OCI-LY7 (cell line): ENCODE data around the gene EXOC6B. TPM values are rescaled to one million over a fixed set of nuclear protein-coding genes. Genes with fewer than 3 reads are reported as not detected.

Experiments used
- BruUV-seq: library from RNA; stranded (reverse); fragments of 400-500 nt; replicated peaks from 2 replicates; lab custom pipeline; 2021; lab: Mats Ljungman, UMichigan
- CTCF ChIA-PET: fragments of 300-600 bp; sonication (Branson Sonifier 250); formaldehyde crosslinking; loops from one replicate; lab custom pipeline; 2022; ENCODE audit warnings: antibody characterized with exemption; ENCODE audit not compliant: unreplicated experiment; lab: Charles Lee
- POLR2A ChIA-PET: fragments of 300-600 bp; sonication (Branson Sonifier 250); formaldehyde crosslinking; loops from one replicate; lab custom pipeline; 2022; ENCODE audit warnings: antibody characterized with exemption; lab: Charles Lee
- DNase-seq: peaks from one replicate; pipeline ENCODE4 v3.0.0-alpha.2; 2015; ENCODE audit warnings: low spot score
- H2AFZ ChIP-seq: fragments of 200-600 bp; sonication (generic), shearing (Covaris generic); 2 replicates; pipeline ENCODE4 v1.6.1; 2014; ENCODE audit warnings: mild to moderate bottlenecking, antibody characterized with exemption, low read length, moderate library complexity
- H3K27ac ChIP-seq: fragments of 200-600 bp; sonication (generic); 2 replicates; pipeline ENCODE4 v1.5.1; 2014; ENCODE audit warnings: mixed run types, low read depth, mild to moderate bottlenecking, moderate library complexity, low read length, inconsistent platforms; ENCODE audit not compliant: poor library complexity, severe bottlenecking
- H3K36me3 ChIP-seq: fragments of 200-600 bp; sonication (generic); 2 replicates; pipeline ENCODE4 v1.6.1; 2014; ENCODE audit warnings: mild to moderate bottlenecking, antibody characterized with exemption, low read length, moderate library complexity, mixed read lengths; ENCODE audit not compliant: insufficient read depth
- H3K4me1 ChIP-seq: fragments of 200-600 bp; sonication (generic); 2 replicates; pipeline ENCODE4 v1.5.1; 2014; ENCODE audit warnings: mild to moderate bottlenecking, low read length; ENCODE audit not compliant: insufficient read depth, poor library complexity, severe bottlenecking
- H3K4me2 ChIP-seq: fragments of 200-600 bp; sonication (generic); 2 replicates; pipeline ENCODE4 v1.6.1; 2014; ENCODE audit warnings: mild to moderate bottlenecking, low read length
- H3K4me3 ChIP-seq: fragments of 200-600 bp; sonication (generic); 2 replicates; pipeline ENCODE4 v1.5.1; 2014; ENCODE audit warnings: mild to moderate bottlenecking, low read depth, low read length; ENCODE audit not compliant: poor library complexity, severe bottlenecking
- H3K79me2 ChIP-seq: fragments of 200-600 bp; sonication (generic); 2 replicates; pipeline ENCODE4 v1.6.1; 2016; ENCODE audit warnings: low read depth, mild to moderate bottlenecking, low read length, moderate library complexity, mixed read lengths; ENCODE audit not compliant: insufficient read depth
- H3K9me2 ChIP-seq: fragments of 200-600 bp; sonication (generic); 2 replicates; pipeline ENCODE4 v1.6.1; 2016; ENCODE audit warnings: mild to moderate bottlenecking, low read length, mixed read lengths; ENCODE audit not compliant: insufficient read depth
- H3K9me3 ChIP-seq: fragments of 200-600 bp; sonication (generic); 2 replicates; pipeline ENCODE4 v1.6.1; 2014; ENCODE audit warnings: mild to moderate bottlenecking, mixed run types, low read length, mixed read lengths
- H4K20me1 ChIP-seq: fragments of 200-600 bp; sonication (generic); 2 replicates; pipeline ENCODE4 v1.6.1; 2014; ENCODE audit warnings: mild to moderate bottlenecking, antibody characterized with exemption, low read length, moderate library complexity, mixed read lengths; ENCODE audit not compliant: insufficient read depth
- EZH2phosphoT487 ChIP-seq: fragments of 200-600 bp; sonication (generic); IDR thresholded peaks from 2 replicates; pipeline ENCODE4 v1.6.1; 2018; ENCODE audit warnings: low read depth, borderline replicate concordance, mild to moderate bottlenecking, mixed run types, antibody characterized with exemption, low read length, moderate library complexity, mixed read lengths
- intact Hi-C: fragments of 100-400 bp; cut with micrococcal nuclease; formaldehyde crosslinking; loops from one replicate; pipeline ENCODE4 v1.10.0; 2022; ENCODE audit not compliant: unreplicated experiment
- total RNA-seq, 2 experiments: library from RNA; depleted of rRNA in 1 of 2; stranded (reverse); fragments of >200 nt in 1 of 2; shearing (Covaris generic) in 1 of 2; gene quantifications; 2 replicates each; pipeline ENCODE4 v1.2.3, GENCODE V29; 2014 to 2022
- TF ChIP-seq, protein P1 (sequence below): fragments of 200-600 bp; sonication (generic); conservative IDR thresholded peaks from 2 replicates; pipeline ENCODE4 v1.5.1; 2014; ENCODE audit warnings: mild to moderate bottlenecking, antibody characterized with exemption, low read length, moderate library complexity, mixed read lengths

Gene EXOC6B
- total RNA-seq, 2 experiments from 2014 or later, result 5.1 TPM; not detected in 1

- no peak for TF ChIP-seq EZH2phosphoT487
- TF ChIP-seq, protein P1, sequence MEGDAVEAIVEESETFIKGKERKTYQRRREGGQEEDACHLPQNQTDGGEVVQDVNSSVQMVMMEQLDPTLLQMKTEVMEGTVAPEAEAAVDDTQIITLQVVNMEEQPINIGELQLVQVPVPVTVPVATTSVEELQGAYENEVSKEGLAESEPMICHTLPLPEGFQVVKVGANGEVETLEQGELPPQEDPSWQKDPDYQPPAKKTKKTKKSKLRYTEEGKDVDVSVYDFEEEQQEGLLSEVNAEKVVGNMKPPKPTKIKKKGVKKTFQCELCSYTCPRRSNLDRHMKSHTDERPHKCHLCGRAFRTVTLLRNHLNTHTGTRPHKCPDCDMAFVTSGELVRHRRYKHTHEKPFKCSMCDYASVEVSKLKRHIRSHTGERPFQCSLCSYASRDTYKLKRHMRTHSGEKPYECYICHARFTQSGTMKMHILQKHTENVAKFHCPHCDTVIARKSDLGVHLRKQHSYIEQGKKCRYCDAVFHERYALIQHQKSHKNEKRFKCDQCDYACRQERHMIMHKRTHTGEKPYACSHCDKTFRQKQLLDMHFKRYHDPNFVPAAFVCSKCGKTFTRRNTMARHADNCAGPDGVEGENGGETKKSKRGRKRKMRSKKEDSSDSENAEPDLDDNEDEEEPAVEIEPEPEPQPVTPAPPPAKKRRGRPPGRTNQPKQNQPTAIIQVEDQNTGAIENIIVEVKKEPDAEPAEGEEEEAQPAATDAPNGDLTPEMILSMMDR, result no peak
- H3K36me3 ChIP-seq, result no peaks in the 10 kb centered on the region
- no TSS peak for BruUV-seq
These were observed 643.3 kb downstream of the EXOC6B start for GRCh38 chr2:72182547-72182946.

GRCh38 chr2:72181616-72182015 lies 644.2 kb downstream of the EXOC6B start:
- CTCF ChIA-PET, result no interaction called here
- TF ChIP-seq EZH2phosphoT487, result no peak
- TF ChIP-seq, protein P1, result no peak
- BruUV-seq, result no TSS peak
- POLR2A ChIA-PET, result no interaction called here
- Histone ChIP-seq H3K79me2 (no peaks in the 10 kb centered on the region), H3K4me3 (no peak overlapping the region), H3K9me2 (no peaks in the 10 kb centered on the region), H2AFZ (no peak overlapping the region), H3K4me2 (no peak overlapping the region), H4K20me1 (no peaks in the 10 kb centered on the region), H3K9me3 (no peaks in the 10 kb centered on the region), H3K4me1 (no peaks in the 10 kb centered on the region), H3K36me3 (no peaks in the 10 kb centered on the region), H3K27ac (no peak overlapping the region)
- intact Hi-C loops, result no loop called here
- DNase-seq, result no peak

More at GRCh38 chr2:72182547-72182946, 643.3 kb downstream of the EXOC6B start:
- Histone ChIP-seq H3K27ac (no peak overlapping the region), H3K9me2 (no peaks in the 10 kb centered on the region), H3K79me2 (no peaks in the 10 kb centered on the region), H3K9me3 (no peaks in the 10 kb centered on the region), H2AFZ (no peak overlapping the region), H3K4me3 (no peak overlapping the region), H3K4me1 (no peaks in the 10 kb centered on the region), H3K4me2 (no peak overlapping the region), H4K20me1 (no peaks in the 10 kb centered on the region)
- ChIA-PET CTCF (no interaction called here), POLR2A (no interaction called here)
- DNase-seq, result no peak
- intact Hi-C loops, result no loop called here

DNA sequence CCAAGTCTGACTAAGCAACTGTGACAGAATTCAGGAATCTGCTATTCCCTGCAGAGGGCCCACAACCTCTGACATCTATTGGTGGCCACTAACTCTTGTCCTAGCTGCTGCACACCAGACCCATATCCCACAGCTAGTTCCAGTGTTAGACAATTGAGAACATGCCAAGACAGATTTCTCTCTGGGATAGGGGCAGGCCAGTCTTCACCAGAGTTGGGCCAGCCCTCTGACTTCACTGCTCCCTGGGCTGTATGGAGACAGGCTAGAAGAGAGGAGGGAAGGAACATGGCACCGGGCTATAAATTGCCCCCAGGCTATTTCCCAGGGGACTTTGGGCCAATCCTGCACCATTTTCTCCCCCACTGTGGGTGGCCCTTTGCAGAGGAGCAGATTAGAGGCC lies 645.5 kb downstream of the EXOC6B start:
- ChIA-PET POLR2A (no interaction called here), CTCF (no interaction called here)
- DNase-seq, result no peak
- intact Hi-C loops, result no loop called here
- Histone ChIP-seq H3K9me2 (no peaks in the 10 kb centered on the region), H3K36me3 (no peaks in the 10 kb centered on the region), H3K4me1 (no peaks in the 10 kb centered on the region), H3K9me3 (no peaks in the 10 kb centered on the region), H3K79me2 (no peaks in the 10 kb centered on the region), H4K20me1 (no peaks in the 10 kb centered on the region), H3K4me2 (no peak overlapping the region), H3K4me3 (no peak overlapping the region), H3K27ac (no peak overlapping the region), H2AFZ (no peak overlapping the region)
- BruUV-seq, result no TSS peak
- TF ChIP-seq EZH2phosphoT487, result no peak
- TF ChIP-seq, protein P1, result no peak
